LoVo (cell line): ENCODE data around the gene PDK1.
"Not testable (repeated sequence)": the region's sequence is repeated elsewhere in the genome, so short reads cannot be mapped to it uniquely, and the experiment has no call there.

Source experiments
- DNase-seq: peaks from one replicate; pipeline ENCODE4 v3.0.0-alpha.2; 2016; ENCODE audit warnings: low spot score

Gene PDK1

GRCh38 chr2:172552547-172553291, 3.2 kb upstream of the PDK1 start:
- no peak for DNase-seq

GRCh38 chr2:172554352-172555271, 1.3 kb upstream of the PDK1 start:
- no peak for DNase-seq

- no peak for DNase-seq
These were observed 693 bp upstream of the PDK1 start for GRCh38 chr2:172555272-172555521.

GRCh38 chr2:172556284-172557033, 569 bp downstream of the PDK1 start:
- DNase-seq: peak; percentile 59

- DNase-seq: no peak
These were observed 2.5 kb downstream of the PDK1 start for GRCh38 chr2:172558372-172558771.

- DNase-seq: no peak
These were observed 4.8 kb downstream of the PDK1 start for GRCh38 chr2:172560721-172561120.

GRCh38 chr2:172561270-172561669, 5.4 kb downstream of the PDK1 start:
- no peak for DNase-seq

- DNase-seq: no peak
These were observed 6.4 kb downstream of the PDK1 start for GRCh38 chr2:172562298-172562697.

- DNase-seq: no peak
These were observed 8.5 kb downstream of the PDK1 start for GRCh38 chr2:172564376-172564775.

GRCh38 chr2:172571245-172571644, 15.4 kb downstream of the PDK1 start:
- DNase-seq: no peak

- no peak for DNase-seq
These were observed 17.1 kb downstream of the PDK1 start for GRCh38 chr2:172572981-172573380.

- no peak for DNase-seq
These were observed 19.1 kb downstream of the PDK1 start for GRCh38 chr2:172574965-172575364.

GRCh38 chr2:172578054-172578453, 22.2 kb downstream of the PDK1 start:
- no peak for DNase-seq

- DNase-seq: no peak
These were observed 23.1 kb downstream of the PDK1 start for GRCh38 chr2:172578860-172579512.

GRCh38 chr2:172580544-172580943, 24.7 kb downstream of the PDK1 start:
- no peak for DNase-seq

GRCh38 chr2:172582656-172583055, 26.8 kb downstream of the PDK1 start:
- no peak for DNase-seq

GRCh38 chr2:172586245-172586891, 30.5 kb downstream of the PDK1 start:
- no peak for DNase-seq

- not testable (repeated sequence) for DNase-seq
These were observed 31.3 kb downstream of the PDK1 start for GRCh38 chr2:172587231-172587630.

GRCh38 chr2:172588931-172589330, 33.0 kb downstream of the PDK1 start:
- no peak for DNase-seq

GRCh38 chr2:172591386-172591785, 35.5 kb downstream of the PDK1 start:
- not testable (repeated sequence) for DNase-seq

- not testable (repeated sequence) for DNase-seq
These were observed 36.3 kb downstream of the PDK1 start for GRCh38 chr2:172592190-172592589.

- DNase-seq: no peak
These were observed 40.9 kb downstream of the PDK1 start for GRCh38 chr2:172596776-172597175.
